IPS-20b (cell line): ENCODE data around the gene CLSTN3.

Source experiments
- H3K27ac ChIP-seq: one replicate; pipeline ENCODE4 v1.5.1; 2013; ENCODE audit warnings: low read length
- H3K27me3 ChIP-seq: 2 replicates; pipeline ENCODE4 v1.6.1; 2013; ENCODE audit warnings: mild to moderate bottlenecking, low read length, inconsistent platforms; ENCODE audit not compliant: insufficient read depth
- H3K36me3 ChIP-seq: 2 replicates; pipeline ENCODE4 v1.6.1; 2013; ENCODE audit warnings: low read depth, mild to moderate bottlenecking, inconsistent platforms, low read length, moderate library complexity; ENCODE audit not compliant: insufficient read depth
- H3K4me1 ChIP-seq: 2 replicates; pipeline ENCODE4 v1.6.1; 2013; ENCODE audit warnings: mild to moderate bottlenecking, control low read depth, inconsistent platforms, low read length, moderate library complexity; ENCODE audit not compliant: insufficient read depth
- H3K4me3 ChIP-seq: 2 replicates; pipeline ENCODE4 v1.5.1; 2013; ENCODE audit warnings: mild to moderate bottlenecking, low read length, inconsistent platforms
- H3K9ac ChIP-seq: 2 replicates; pipeline ENCODE4 v1.6.1; 2013; ENCODE audit warnings: low read depth, mild to moderate bottlenecking, inconsistent platforms, low read length, moderate library complexity
- H3K9me3 ChIP-seq: 2 replicates; pipeline ENCODE4 v1.6.1; 2013; ENCODE audit warnings: mild to moderate bottlenecking, low read depth, low read length, inconsistent platforms; ENCODE audit not compliant: insufficient read depth

The CLSTN3 gene

GRCh38 chr12:7129872-7130691, at the start of gene CLSTN3:
Gene CLSTN3 (plus strand): TSS chr12:7130371. CDS start chr12:7130649, 278 bp downstream.
- no peaks in the 10 kb centered on the region for H3K9me3 ChIP-seq
- H3K27me3 ChIP-seq, result peaks cover 33% of the 10 kb centered on the region
- peaks cover 12% of the 10 kb centered on the region for H3K4me1 ChIP-seq
- peak within 1 kb of the TSS; percentile 83; the same call in 1 of the 2 replicates for H3K9ac ChIP-seq
- peak within 1 kb of the TSS; percentile 58 for H3K27ac ChIP-seq
- peak within 1 kb of the TSS; percentile 87 for H3K4me3 ChIP-seq
- peaks cover 7% of the 10 kb centered on the region for H3K36me3 ChIP-seq

- Histone ChIP-seq H3K4me3 (no peak overlapping the region), H3K27ac (no peak overlapping the region), H3K27me3 (no peaks in the 10 kb centered on the region), H3K36me3 (no peaks in the 10 kb centered on the region), H3K9ac (no peak overlapping the region), H3K4me1 (no peaks in the 10 kb centered on the region), H3K9me3 (peaks cover 8% of the 10 kb centered on the region; the same call in 1 of the 2 replicates)
Observed at GRCh38 chr12:7081037-7081436, 49.1 kb upstream of the CLSTN3 start.

- Histone ChIP-seq H3K27ac (no peak overlapping the region), H3K4me3 (no peak overlapping the region), H3K27me3 (no peaks in the 10 kb centered on the region), H3K36me3 (no peaks in the 10 kb centered on the region), H3K9ac (no peak overlapping the region), H3K4me1 (no peaks in the 10 kb centered on the region), H3K9me3 (peaks cover 8% of the 10 kb centered on the region; the same call in 1 of the 2 replicates)
Observed at GRCh38 chr12:7083125-7083524, 47.0 kb upstream of the CLSTN3 start.

GRCh38 chr12:7089196-7089871, 40.8 kb upstream of the CLSTN3 start:
- Histone ChIP-seq H3K9ac (no peak overlapping the region), H3K36me3 (no peaks in the 10 kb centered on the region), H3K4me1 (peaks cover 13% of the 10 kb centered on the region; the same call in 1 of the 2 replicates), H3K9me3 (peaks cover 5% of the 10 kb centered on the region; the same call in 1 of the 2 replicates), H3K4me3 (no peak overlapping the region), H3K27me3 (0 out of 2 replicates have a peak, but pooled peaks cover 4% of the 10 kb centered on the region), H3K27ac (no peak overlapping the region)

- 0 out of 2 replicates have a peak overlapping the region, but pooled peaks have one; percentile 18 for H3K9ac ChIP-seq
- 0 out of 2 replicates have a peak, but pooled peaks cover 4% of the 10 kb centered on the region for H3K27me3 ChIP-seq
- H3K27ac ChIP-seq, result no peak overlapping the region
- peak overlapping the region; percentile 44 for H3K4me3 ChIP-seq
- H3K36me3 ChIP-seq, result no peaks in the 10 kb centered on the region
- peaks cover 13% of the 10 kb centered on the region; the same call in 1 of the 2 replicates for H3K4me1 ChIP-seq
- H3K9me3 ChIP-seq, result no peaks in the 10 kb centered on the region
Observed at GRCh38 chr12:7090222-7090998, 39.8 kb upstream of the CLSTN3 start.

GRCh38 chr12:7091171-7091570, 39.0 kb upstream of the CLSTN3 start:
- Histone ChIP-seq H3K27me3 (0 out of 2 replicates have a peak, but pooled peaks cover 4% of the 10 kb centered on the region), H3K36me3 (no peaks in the 10 kb centered on the region), H3K27ac (no peak overlapping the region), H3K4me1 (peaks cover 17% of the 10 kb centered on the region; the same call in 1 of the 2 replicates), H3K9me3 (no peaks in the 10 kb centered on the region), H3K4me3 (peak overlapping the region; percentile 44), H3K9ac (no peak overlapping the region)

GRCh38 chr12:7091660-7092228, 38.4 kb upstream of the CLSTN3 start:
- Histone ChIP-seq H3K27me3 (0 out of 2 replicates have a peak, but pooled peaks cover 4% of the 10 kb centered on the region), H3K27ac (no peak overlapping the region), H3K4me1 (peaks cover 17% of the 10 kb centered on the region; the same call in 1 of the 2 replicates), H3K36me3 (no peaks in the 10 kb centered on the region), H3K9ac (no peak overlapping the region), H3K4me3 (peak overlapping the region; percentile 49; the same call in 1 of the 2 replicates), H3K9me3 (no peaks in the 10 kb centered on the region)

- Histone ChIP-seq H3K9ac (no peak within 1 kb of the TSS), H3K27me3 (0 out of 2 replicates have a peak, but pooled peaks cover 4% of the 10 kb centered on the region), H3K4me1 (peaks cover 17% of the 10 kb centered on the region; the same call in 1 of the 2 replicates), H3K36me3 (no peaks in the 10 kb centered on the region), H3K4me3 (peak within 1 kb of the TSS; percentile 49), H3K27ac (no peak within 1 kb of the TSS), H3K9me3 (no peaks in the 10 kb centered on the region)
Observed at GRCh38 chr12:7092229-7092985, 37.8 kb upstream of the CLSTN3 start, which contains the start of gene C1R. Gene C1R (minus strand): TSS chr12:7092445. CDS start chr12:7092388, 57 bp downstream.

GRCh38 chr12:7092986-7093460, 37.1 kb upstream of the CLSTN3 start:
- Histone ChIP-seq H3K27ac (no peak overlapping the region), H3K9me3 (no peaks in the 10 kb centered on the region), H3K36me3 (no peaks in the 10 kb centered on the region), H3K4me3 (no peak overlapping the region), H3K27me3 (0 out of 2 replicates have a peak, but pooled peaks cover 4% of the 10 kb centered on the region), H3K9ac (no peak overlapping the region), H3K4me1 (peaks cover 17% of the 10 kb centered on the region; the same call in 1 of the 2 replicates)

- Histone ChIP-seq H3K27ac (no peak overlapping the region), H3K4me1 (peaks cover 17% of the 10 kb centered on the region; the same call in 1 of the 2 replicates), H3K4me3 (no peak overlapping the region), H3K9ac (no peak overlapping the region), H3K9me3 (no peaks in the 10 kb centered on the region), H3K36me3 (no peaks in the 10 kb centered on the region), H3K27me3 (0 out of 2 replicates have a peak, but pooled peaks cover 4% of the 10 kb centered on the region)
Observed at GRCh38 chr12:7093486-7093885, 36.7 kb upstream of the CLSTN3 start.
